Measurements from ENCODE around the gene XG. TPM values are rescaled to one million over a fixed set of nuclear protein-coding genes. Genes with fewer than 3 reads are reported as not detected.

Gene XG
- total and polyA plus RNA-seq, 2 donors (not counting 3 experiments of a cell fraction or from before 2014, with no cell fraction given), result 0.10 TPM; not detected in 1

DNA sequence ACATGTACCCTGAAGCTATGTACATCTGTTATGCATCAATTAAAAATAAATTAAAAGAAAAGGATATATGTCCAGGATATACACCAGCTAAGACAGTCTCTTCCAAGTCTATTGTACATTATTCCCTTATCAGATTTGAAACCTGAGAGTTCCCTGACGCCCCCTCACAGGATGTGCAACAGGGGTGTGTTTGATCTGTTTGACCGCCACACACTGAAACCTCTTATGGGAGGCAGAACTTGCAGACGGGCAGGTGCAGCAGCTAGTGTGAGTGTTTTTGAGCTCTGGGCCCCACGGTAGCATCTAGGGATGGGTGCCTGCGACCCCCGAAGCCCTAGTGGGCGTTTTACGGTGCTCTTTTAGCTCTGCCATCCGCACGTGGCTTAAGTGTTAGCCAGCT is 4.7 kb downstream of the XG start:
- Histone ChIP-seq H4K20me1 (replicated peaks; ENCODE audit: control insufficient read depth, extremely low read depth, insufficient read depth, low read length) (no peaks in the 10 kb centered on the region), H3K36me3 (ENCODE audit: control insufficient read depth in 2 of 2, extremely low read depth in 1 of 2, insufficient read depth in 2 of 2, low read length in 2 of 2) (no peaks in the 10 kb centered on the region), H3K4me1 (ENCODE audit: control insufficient read depth, extremely low read depth, insufficient read depth, low read length) (peaks cover 3% of the 10 kb centered on the region), H3K27me3 (ENCODE audit: control insufficient read depth in 2 of 2, insufficient read depth in 2 of 2, low read length in 2 of 2) (no peaks in the 10 kb centered on the region), H3K9ac (replicated peaks; ENCODE audit: extremely low read depth, insufficient read depth, low read length) (no peak overlapping the region), H3K4me2 (ENCODE audit: insufficient read depth, low read length) (no peak overlapping the region), H3K79me2 (ENCODE audit: control insufficient read depth, insufficient read depth, low read length) (no peaks in the 10 kb centered on the region), H3K9me1 (replicated peaks; ENCODE audit: control insufficient read depth, extremely low read depth, insufficient read depth, low read length) (no peaks in the 10 kb centered on the region), H3K9me3 (replicated peaks; ENCODE audit: control insufficient read depth, insufficient read depth, low read length) (no peaks in the 10 kb centered on the region), H3K27ac (ENCODE audit: insufficient read depth, low read depth, low read length) (no peak overlapping the region), H3K4me3 (replicated peaks in 1 of 3; ENCODE audit: insufficient read depth in 1 of 3, low read depth in 1 of 3, low read length in 3 of 3) (no peak overlapping the region), H2AFZ (ENCODE audit: low read depth, low read length) (no peak overlapping the region)
- ChIA-PET CTCF (no interaction called here), POLR2A (no interaction called here)
- dilution Hi-C loops (cut with MboI; ENCODE audit: extremely low pct_ligation_motif_present, low sequenced_read_pairs), result no loop called here
- no peak for FAIRE-seq
- intact Hi-C loops (cut with micrococcal nuclease), result no loop called here
- TF ChIP-seq GATA2 (IDR thresholded peaks at IDR 0.05; ENCODE audit: insufficient read depth, insufficient read length, low read depth, low read length), result no peak
- TF ChIP-seq, protein P1, sequence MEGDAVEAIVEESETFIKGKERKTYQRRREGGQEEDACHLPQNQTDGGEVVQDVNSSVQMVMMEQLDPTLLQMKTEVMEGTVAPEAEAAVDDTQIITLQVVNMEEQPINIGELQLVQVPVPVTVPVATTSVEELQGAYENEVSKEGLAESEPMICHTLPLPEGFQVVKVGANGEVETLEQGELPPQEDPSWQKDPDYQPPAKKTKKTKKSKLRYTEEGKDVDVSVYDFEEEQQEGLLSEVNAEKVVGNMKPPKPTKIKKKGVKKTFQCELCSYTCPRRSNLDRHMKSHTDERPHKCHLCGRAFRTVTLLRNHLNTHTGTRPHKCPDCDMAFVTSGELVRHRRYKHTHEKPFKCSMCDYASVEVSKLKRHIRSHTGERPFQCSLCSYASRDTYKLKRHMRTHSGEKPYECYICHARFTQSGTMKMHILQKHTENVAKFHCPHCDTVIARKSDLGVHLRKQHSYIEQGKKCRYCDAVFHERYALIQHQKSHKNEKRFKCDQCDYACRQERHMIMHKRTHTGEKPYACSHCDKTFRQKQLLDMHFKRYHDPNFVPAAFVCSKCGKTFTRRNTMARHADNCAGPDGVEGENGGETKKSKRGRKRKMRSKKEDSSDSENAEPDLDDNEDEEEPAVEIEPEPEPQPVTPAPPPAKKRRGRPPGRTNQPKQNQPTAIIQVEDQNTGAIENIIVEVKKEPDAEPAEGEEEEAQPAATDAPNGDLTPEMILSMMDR (IDR thresholded peaks at IDR 0.05; ENCODE audit: extremely low read depth in 1 of 2, insufficient read depth in 1 of 2, low read depth in 1 of 2, low read length in 2 of 2), result no peak
- TF ChIP-seq MYC (IDR thresholded peaks at IDR 0.05; ENCODE audit: low read depth, low read length), result no peak
- TF ChIP-seq, protein P2, sequence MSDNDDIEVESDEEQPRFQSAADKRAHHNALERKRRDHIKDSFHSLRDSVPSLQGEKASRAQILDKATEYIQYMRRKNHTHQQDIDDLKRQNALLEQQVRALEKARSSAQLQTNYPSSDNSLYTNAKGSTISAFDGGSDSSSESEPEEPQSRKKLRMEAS (IDR thresholded peaks at IDR 0.05; ENCODE audit: insufficient read depth, insufficient read length), result no peak
- TF ChIP-seq FOS (IDR thresholded peaks at IDR 0.05; ENCODE audit: borderline replicate concordance, insufficient read depth, low read length), result no peak
- DNase-seq (ENCODE audit: low read depth, low spot score), result no peak
- no TSS peak for BruUV-seq (replicated peaks)

DNA sequence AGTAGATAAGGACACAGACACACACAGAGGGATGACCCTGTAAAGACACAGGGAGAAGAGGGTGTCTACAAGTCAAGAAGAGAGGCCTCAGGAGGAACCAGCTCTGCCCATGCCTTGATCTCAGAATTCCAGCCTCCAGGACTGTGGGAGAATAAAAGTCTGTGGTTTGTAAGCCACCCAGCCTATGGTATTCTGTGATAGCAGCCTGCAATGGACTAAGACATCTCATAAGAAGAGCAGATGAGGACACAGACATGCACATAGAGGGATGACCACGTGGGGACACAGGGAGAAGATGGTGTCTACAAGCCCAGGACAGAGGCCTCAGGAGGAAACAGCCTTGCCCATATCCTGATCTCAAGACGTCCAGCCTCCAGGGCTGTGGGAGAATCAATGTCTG is 9.4 kb downstream of the XG start:
- intact Hi-C loops (cut with micrococcal nuclease) (no loop called here), dilution Hi-C loops (cut with MboI; ENCODE audit: extremely low pct_ligation_motif_present, low sequenced_read_pairs) (no loop called here)
- Histone ChIP-seq H3K9me3 (replicated peaks; ENCODE audit: control insufficient read depth, insufficient read depth, low read length) (no peaks in the 10 kb centered on the region), H3K9me1 (replicated peaks; ENCODE audit: control insufficient read depth, extremely low read depth, insufficient read depth, low read length) (no peaks in the 10 kb centered on the region), H3K4me1 (ENCODE audit: control insufficient read depth, extremely low read depth, insufficient read depth, low read length) (peaks cover 4% of the 10 kb centered on the region), H3K36me3 (ENCODE audit: control insufficient read depth in 2 of 2, extremely low read depth in 1 of 2, insufficient read depth in 2 of 2, low read length in 2 of 2) (no peaks in the 10 kb centered on the region), H3K4me3 (replicated peaks in 1 of 3; ENCODE audit: insufficient read depth in 1 of 3, low read depth in 1 of 3, low read length in 3 of 3) (no peak overlapping the region), H3K9ac (replicated peaks; ENCODE audit: extremely low read depth, insufficient read depth, low read length) (no peak overlapping the region), H4K20me1 (replicated peaks; ENCODE audit: control insufficient read depth, extremely low read depth, insufficient read depth, low read length) (no peaks in the 10 kb centered on the region), H3K27ac (ENCODE audit: insufficient read depth, low read depth, low read length) (no peak overlapping the region), H3K79me2 (ENCODE audit: control insufficient read depth, insufficient read depth, low read length) (no peaks in the 10 kb centered on the region), H3K27me3 (ENCODE audit: control insufficient read depth in 2 of 2, insufficient read depth in 2 of 2, low read length in 2 of 2) (no peaks in the 10 kb centered on the region), H2AFZ (ENCODE audit: low read depth, low read length) (no peak overlapping the region), H3K4me2 (ENCODE audit: insufficient read depth, low read length) (no peak overlapping the region)
- no TSS peak for BruUV-seq (replicated peaks)
- DNase-seq (ENCODE audit: low read depth, low spot score) (no peak), FAIRE-seq (no peak)
- TF ChIP-seq POLR2AphosphoS5 (IDR thresholded peaks at IDR 0.05; ENCODE audit: insufficient read depth, low read depth, low read length), result no peak
- ChIA-PET CTCF (no interaction called here), POLR2A (no interaction called here)
